K562 (cell line): ENCODE results near the gene GPR176. TPM values are rescaled to one million over a fixed set of nuclear protein-coding genes. Genes with fewer than 3 reads are reported as not detected.

Experiments
- ATAC-seq: fragments of 200-7000 bp; cut with Tn5 transposase; 3 replicates; pipeline ENCODE4 v1.9.1; 2020; ENCODE audit warnings: moderate library complexity
- BruUV-seq: library from RNA; stranded (reverse); fragments of 400-500 nt; replicated peaks from 2 replicates; lab custom pipeline; 2021; lab: Mats Ljungman, UMichigan
- CTCF ChIA-PET: fragments of 300-600 bp; formaldehyde crosslinking; extraction: SDS; loops from one replicate; lab custom pipeline; 2021; ENCODE audit warnings: low intra/inter-chr PET ratio; lab: Yijun Ruan, JAX
- POLR2A ChIA-PET: fragments of 300-600, 350-650 bp; sonication (Branson Sonifier 250); formaldehyde crosslinking; extraction: SDS; loops from one replicate; lab custom pipeline; 2021; ENCODE audit warnings: antibody characterized with exemption, inconsistent platforms; lab: Yijun Ruan, JAX
- DNase-seq, 4 experiments: peaks; one replicate each; pipeline versions ENCODE4 v3.0.0 to v3.0.0-alpha.2; 2011 to 2018; ENCODE audit warnings: low spot score in 3 of 4, mixed read lengths in 3 of 4; ENCODE audit errors: extremely low read depth in 1 of 4
- FAIRE-seq: peaks from 2 replicates; lab custom pipeline; 2011; peaks lifted over from hg19 to GRCh38; lab: Jason Lieb, UNC
- H2AFZ ChIP-seq: 2 replicates; pipeline ENCODE4 v1.6.0; 2011; ENCODE audit warnings: low read depth, low read length, control low read depth, inconsistent platforms
- H3K27ac ChIP-seq: fragments of 200-600 bp; 3 replicates; pipeline ENCODE4 v1.8.0; 2011; ENCODE audit warnings: low read depth, mild to moderate bottlenecking, control low read depth, inconsistent platforms, low read length, moderate library complexity, mixed read lengths; ENCODE audit errors: extremely low read depth
- H3K27me3 ChIP-seq, 2 experiments: fragments of 300-600 bp in 1 of 2; 2 replicates in 1 of 2; 3 replicates in 1 of 2; pipeline versions ENCODE4 v1.6.0 to v1.8.0; 2011; ENCODE audit warnings: inconsistent platforms in 2 of 2, low read length in 2 of 2, mild to moderate bottlenecking in 1 of 2, mixed read lengths in 1 of 2, moderate library complexity in 1 of 2; ENCODE audit not compliant: control insufficient read depth in 2 of 2, insufficient read depth in 2 of 2
- H3K36me3 ChIP-seq: fragments of 300-600 bp; 3 replicates; pipeline ENCODE4 v1.8.0; 2011; ENCODE audit warnings: mild to moderate bottlenecking, low read length, inconsistent platforms; ENCODE audit not compliant: control insufficient read depth, insufficient read depth
- H3K4me1 ChIP-seq, 2 experiments: fragments of 200-600 bp in 1 of 2; replicated peaks in 1 of 2; 2 replicates in 1 of 2; 3 replicates in 1 of 2; pipeline versions ENCODE4 v1.5.1 to v1.8.0; 2011; ENCODE audit warnings: inconsistent platforms in 2 of 2, low read length in 2 of 2, mild to moderate bottlenecking in 1 of 2, mixed read lengths in 1 of 2, moderate library complexity in 1 of 2; ENCODE audit not compliant: control insufficient read depth in 2 of 2, insufficient read depth in 2 of 2
- H3K4me2 ChIP-seq: 2 replicates; pipeline ENCODE4 v1.6.1; 2011; ENCODE audit warnings: low read length, control low read depth, inconsistent platforms, mixed read lengths; ENCODE audit not compliant: insufficient read depth
- H3K4me3 ChIP-seq: fragments of 200-600 bp; sonication (generic), shearing (Covaris generic); 2 replicates; pipeline ENCODE4 v1.5.1; 2016; ENCODE audit warnings: control low read depth, inconsistent platforms
- H3K79me2 ChIP-seq: fragments of 200-600 bp; 3 replicates; pipeline ENCODE4 v1.8.0; 2011; ENCODE audit warnings: low read length, inconsistent platforms; ENCODE audit not compliant: control insufficient read depth, insufficient read depth
- H3K9ac ChIP-seq, 2 experiments: 2 replicates each; pipeline versions ENCODE4 v1.6.0 to v1.6.1; 2011; ENCODE audit warnings: low read depth in 2 of 2, low read length in 2 of 2, control low read depth in 1 of 2, inconsistent platforms in 1 of 2, mild to moderate bottlenecking in 1 of 2, mixed read lengths in 1 of 2; ENCODE audit not compliant: insufficient read depth in 1 of 2
- H3K9me1 ChIP-seq: one replicate; pipeline ENCODE4 v1.6.0; 2011; ENCODE audit warnings: inconsistent platforms, mild to moderate bottlenecking, low read length, moderate library complexity; ENCODE audit not compliant: control insufficient read depth, insufficient read depth
- H3K9me3 ChIP-seq: replicated peaks from 2 replicates; pipeline ENCODE4 v1.5.1; 2011; ENCODE audit warnings: low read depth, low read length, inconsistent platforms; ENCODE audit not compliant: control insufficient read depth, insufficient read depth
- H4K20me1 ChIP-seq: replicated peaks from 2 replicates; pipeline ENCODE4 v1.6.1; 2011; ENCODE audit warnings: low read length, inconsistent platforms, mixed read lengths; ENCODE audit not compliant: control insufficient read depth, insufficient read depth
- MECOM ChIP-seq: fragments of 250-450 bp; sonication (Bioruptor Pico); IDR thresholded peaks from 2 replicates; pipeline ENCODE4 v1.8.0; 2022; ENCODE audit warnings: inconsistent platforms
- NFE2 ChIP-seq: IDR thresholded peaks from 2 replicates; pipeline ENCODE4 v1.6.1; 2014; ENCODE audit warnings: antibody characterized with exemption, low read depth
- NFXL1 ChIP-seq: fragments of 450-650 bp; formaldehyde crosslinking; IDR thresholded peaks from 2 replicates; pipeline ENCODE4 v1.4.0; 2021; ENCODE audit warnings: mild to moderate bottlenecking
- SMARCE1 ChIP-seq: fragments of 450-650 bp; IDR thresholded peaks from 2 replicates; pipeline ENCODE4 v1.7.1; 2016; ENCODE audit warnings: mild to moderate bottlenecking
- WGBS: fragments of 100-300 bp; shearing (Covaris generic); methylation state at CpG from one replicate; pipeline ENCODE4 v1.1.6; 2016; ENCODE audit warnings: low coverage, mixed read lengths; ENCODE audit not compliant: insufficient coverage; ENCODE audit errors: missing lambda C conversion rate; 5-methylcytosine and 5-hydroxymethylcytosine counted together
- in situ Hi-C: fragments of 300-500 bp; cut with MboI; formaldehyde crosslinking; loops from 4 replicates; pipeline ENCODE4 v1.15.0; 2018; ENCODE audit warnings: inconsistent platforms, mixed read lengths
- intact Hi-C: fragments of 100-400 bp; cut with micrococcal nuclease; formaldehyde crosslinking; loops from 2 replicates; pipeline ENCODE4 v1.14.2; 2022
- polyA plus RNA-seq, 8 experiments: library from polyadenylated mRNA; depleted of rRNA in 4 of 8; stranded (reverse) in 5 of 8; unstranded in 3 of 8; fragments of >200 nt; fragmentation: Nextera tagmentation in 2 of 8; fragmentation: Illumina TruSeq in 1 of 8; extraction: Ambion mirVana in 2 of 8; extraction: Trizol in 1 of 8; gene quantifications; 2 replicates each; pipeline versions ENCODE4 v1.2.1 to v1.2.3, GENCODE V29; 2011 to 2014; ENCODE audit warnings: inconsistent platforms in 1 of 8, missing spikeins in 1 of 8
- total RNA-seq, 7 experiments: library from RNA; depleted of rRNA in 6 of 7; stranded (reverse); fragments of >200 nt in 6 of 7; fragmentation: Illumina TruSeq in 2 of 7; extraction: Trizol in 2 of 7; gene quantifications; 2 replicates each; pipeline versions ENCODE4 v1.2.1 to v1.2.3, GENCODE V29; 2011 to 2021; ENCODE audit warnings: low replicate concordance in 1 of 7
- TF ChIP-seq, protein P1 (sequence below): fragments of 450-650 bp; IDR thresholded peaks from 2 replicates; pipeline ENCODE4 v1.6.1; 2018; ENCODE audit not compliant: partially characterized antibody
- TF ChIP-seq, protein P2 (sequence below): fragments of 450-650 bp; formaldehyde crosslinking; IDR thresholded peaks from 2 replicates; pipeline ENCODE4 v1.4.0; 2022; ENCODE audit warnings: mild to moderate bottlenecking, moderate library complexity
- TF ChIP-seq, protein P3 (sequence below): fragments of 450-650 bp; formaldehyde crosslinking; IDR thresholded peaks from 2 replicates; pipeline ENCODE4 v1.4.0; 2020; ENCODE audit warnings: mild to moderate bottlenecking
- TF ChIP-seq, protein P4 (sequence below): sonication (generic); formaldehyde crosslinking; IDR thresholded peaks from 2 replicates; pipeline ENCODE4 v1.8.0; 2023; ENCODE audit warnings: mild to moderate bottlenecking, missing genetic modification reagents
- TF ChIP-seq, protein P5 (sequence below), 3 experiments: IDR thresholded peaks in 2 of 3; conservative IDR thresholded peaks in 1 of 3; 2 replicates each; pipeline ENCODE4 v1.5.1; 2011 to 2012; ENCODE audit warnings: low read length in 3 of 3, mild to moderate bottlenecking in 3 of 3, control low read depth in 2 of 3, improper control_type of control experiment in 1 of 3, inconsistent platforms in 1 of 3, low read depth in 1 of 3, mixed read lengths in 1 of 3, moderate library complexity in 1 of 3; ENCODE audit not compliant: insufficient read depth in 2 of 3

The GPR176 gene
- total and polyA plus RNA-seq, 9 of the 15 experiments (the other 6 are each of a cell fraction or from before 2014, with no cell fraction given): 0.03 to 1.2 (median 0.76) TPM

DNA sequence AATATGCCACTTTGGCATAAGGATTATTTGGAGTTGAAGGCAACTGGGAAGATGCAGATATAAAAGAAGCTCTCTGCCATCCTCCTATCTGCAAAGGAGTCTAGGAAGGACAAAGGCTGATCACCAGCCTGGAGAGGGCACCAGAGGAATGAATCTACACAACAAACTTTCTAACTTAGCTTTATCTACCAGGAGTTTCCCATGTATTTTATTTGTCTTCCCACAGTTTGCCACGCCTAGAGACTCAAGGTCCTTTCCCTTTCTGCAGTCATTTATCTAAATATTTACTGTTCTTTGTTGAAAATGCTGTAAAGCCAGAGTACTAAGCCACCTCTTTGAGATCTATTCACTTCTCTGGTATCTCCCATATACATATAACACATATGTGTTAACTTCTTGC is 32.2 kb downstream of the GPR176 start:
- intact Hi-C loops: loop anchor here (5.0 kb wide), 1 partner anchor 39 kb away; no protein-coding TSS in a partner anchor
- CTCF ChIA-PET: no interaction called here
- Histone ChIP-seq H4K20me1 (no peaks in the 10 kb centered on the region), H2AFZ (no peak overlapping the region), H3K27me3 (no peaks in the 10 kb centered on the region), H3K9me1 (no peaks in the 10 kb centered on the region), H3K9ac (no peak overlapping the region), H3K4me3 (no peak overlapping the region), H3K4me1 (peaks cover 0 to 13% of the 10 kb centered on the region in 2 experiments; a peak in 3 of 5 replicates), H3K27ac (no peak overlapping the region), H3K36me3 (no peaks in the 10 kb centered on the region), H3K9me3 (no peaks in the 10 kb centered on the region), H3K79me2 (no peaks in the 10 kb centered on the region), H3K4me2 (no peak overlapping the region)
- 5% methylated on average over 1 of the region's 1 CpG for WGBS
- FAIRE-seq: no peak
- in situ Hi-C loops: no loop called here
- no TSS peak for BruUV-seq
- DNase-seq: peak in 1 of 4 experiments; percentile 12
- POLR2A ChIA-PET: interaction anchor here (0.6 to 1.3 kb wide), 5 partner anchors 8 to 1844 kb away, joined by 3 to 6 read pairs (median 3); no protein-coding TSS in a partner anchor
- peak; percentile 47; the same call in 2 of the 3 replicates for ATAC-seq
- TF ChIP-seq MECOM (CRISPR knock-in tag) (no peak), NFE2 (no peak), SMARCE1 (no peak), NFXL1 (CRISPR knock-in tag) (no peak)
- TF ChIP-seq, protein P1, sequence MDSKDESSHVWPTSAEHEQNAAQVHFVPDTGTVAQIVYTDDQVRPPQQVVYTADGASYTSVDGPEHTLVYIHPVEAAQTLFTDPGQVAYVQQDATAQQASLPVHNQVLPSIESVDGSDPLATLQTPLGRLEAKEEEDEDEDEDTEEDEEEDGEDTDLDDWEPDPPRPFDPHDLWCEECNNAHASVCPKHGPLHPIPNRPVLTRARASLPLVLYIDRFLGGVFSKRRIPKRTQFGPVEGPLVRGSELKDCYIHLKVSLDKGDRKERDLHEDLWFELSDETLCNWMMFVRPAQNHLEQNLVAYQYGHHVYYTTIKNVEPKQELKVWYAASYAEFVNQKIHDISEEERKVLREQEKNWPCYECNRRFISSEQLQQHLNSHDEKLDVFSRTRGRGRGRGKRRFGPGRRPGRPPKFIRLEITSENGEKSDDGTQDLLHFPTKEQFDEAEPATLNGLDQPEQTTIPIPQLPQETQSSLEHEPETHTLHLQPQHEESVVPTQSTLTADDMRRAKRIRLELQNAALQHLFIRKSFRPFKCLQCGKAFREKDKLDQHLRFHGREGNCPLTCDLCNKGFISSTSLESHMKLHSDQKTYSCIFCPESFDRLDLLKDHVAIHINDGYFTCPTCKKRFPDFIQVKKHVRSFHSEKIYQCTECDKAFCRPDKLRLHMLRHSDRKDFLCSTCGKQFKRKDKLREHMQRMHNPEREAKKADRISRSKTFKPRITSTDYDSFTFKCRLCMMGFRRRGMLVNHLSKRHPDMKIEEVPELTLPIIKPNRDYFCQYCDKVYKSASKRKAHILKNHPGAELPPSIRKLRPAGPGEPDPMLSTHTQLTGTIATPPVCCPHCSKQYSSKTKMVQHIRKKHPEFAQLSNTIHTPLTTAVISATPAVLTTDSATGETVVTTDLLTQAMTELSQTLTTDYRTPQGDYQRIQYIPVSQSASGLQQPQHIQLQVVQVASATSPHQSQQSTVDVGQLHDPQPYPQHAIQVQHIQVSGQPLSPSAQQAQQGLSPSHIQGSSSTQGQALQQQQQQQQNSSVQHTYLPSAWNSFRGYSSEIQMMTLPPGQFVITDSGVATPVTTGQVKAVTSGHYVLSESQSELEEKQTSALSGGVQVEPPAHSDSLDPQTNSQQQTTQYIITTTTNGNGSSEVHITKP: no peak
- TF ChIP-seq, protein P2, sequence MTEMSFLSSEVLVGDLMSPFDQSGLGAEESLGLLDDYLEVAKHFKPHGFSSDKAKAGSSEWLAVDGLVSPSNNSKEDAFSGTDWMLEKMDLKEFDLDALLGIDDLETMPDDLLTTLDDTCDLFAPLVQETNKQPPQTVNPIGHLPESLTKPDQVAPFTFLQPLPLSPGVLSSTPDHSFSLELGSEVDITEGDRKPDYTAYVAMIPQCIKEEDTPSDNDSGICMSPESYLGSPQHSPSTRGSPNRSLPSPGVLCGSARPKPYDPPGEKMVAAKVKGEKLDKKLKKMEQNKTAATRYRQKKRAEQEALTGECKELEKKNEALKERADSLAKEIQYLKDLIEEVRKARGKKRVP (CRISPR knock-in tag): no peak
- TF ChIP-seq, protein P3, sequence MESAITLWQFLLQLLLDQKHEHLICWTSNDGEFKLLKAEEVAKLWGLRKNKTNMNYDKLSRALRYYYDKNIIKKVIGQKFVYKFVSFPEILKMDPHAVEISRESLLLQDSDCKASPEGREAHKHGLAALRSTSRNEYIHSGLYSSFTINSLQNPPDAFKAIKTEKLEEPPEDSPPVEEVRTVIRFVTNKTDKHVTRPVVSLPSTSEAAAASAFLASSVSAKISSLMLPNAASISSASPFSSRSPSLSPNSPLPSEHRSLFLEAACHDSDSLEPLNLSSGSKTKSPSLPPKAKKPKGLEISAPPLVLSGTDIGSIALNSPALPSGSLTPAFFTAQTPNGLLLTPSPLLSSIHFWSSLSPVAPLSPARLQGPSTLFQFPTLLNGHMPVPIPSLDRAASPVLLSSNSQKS (CRISPR knock-in tag): no peak
- TF ChIP-seq, protein P4, sequence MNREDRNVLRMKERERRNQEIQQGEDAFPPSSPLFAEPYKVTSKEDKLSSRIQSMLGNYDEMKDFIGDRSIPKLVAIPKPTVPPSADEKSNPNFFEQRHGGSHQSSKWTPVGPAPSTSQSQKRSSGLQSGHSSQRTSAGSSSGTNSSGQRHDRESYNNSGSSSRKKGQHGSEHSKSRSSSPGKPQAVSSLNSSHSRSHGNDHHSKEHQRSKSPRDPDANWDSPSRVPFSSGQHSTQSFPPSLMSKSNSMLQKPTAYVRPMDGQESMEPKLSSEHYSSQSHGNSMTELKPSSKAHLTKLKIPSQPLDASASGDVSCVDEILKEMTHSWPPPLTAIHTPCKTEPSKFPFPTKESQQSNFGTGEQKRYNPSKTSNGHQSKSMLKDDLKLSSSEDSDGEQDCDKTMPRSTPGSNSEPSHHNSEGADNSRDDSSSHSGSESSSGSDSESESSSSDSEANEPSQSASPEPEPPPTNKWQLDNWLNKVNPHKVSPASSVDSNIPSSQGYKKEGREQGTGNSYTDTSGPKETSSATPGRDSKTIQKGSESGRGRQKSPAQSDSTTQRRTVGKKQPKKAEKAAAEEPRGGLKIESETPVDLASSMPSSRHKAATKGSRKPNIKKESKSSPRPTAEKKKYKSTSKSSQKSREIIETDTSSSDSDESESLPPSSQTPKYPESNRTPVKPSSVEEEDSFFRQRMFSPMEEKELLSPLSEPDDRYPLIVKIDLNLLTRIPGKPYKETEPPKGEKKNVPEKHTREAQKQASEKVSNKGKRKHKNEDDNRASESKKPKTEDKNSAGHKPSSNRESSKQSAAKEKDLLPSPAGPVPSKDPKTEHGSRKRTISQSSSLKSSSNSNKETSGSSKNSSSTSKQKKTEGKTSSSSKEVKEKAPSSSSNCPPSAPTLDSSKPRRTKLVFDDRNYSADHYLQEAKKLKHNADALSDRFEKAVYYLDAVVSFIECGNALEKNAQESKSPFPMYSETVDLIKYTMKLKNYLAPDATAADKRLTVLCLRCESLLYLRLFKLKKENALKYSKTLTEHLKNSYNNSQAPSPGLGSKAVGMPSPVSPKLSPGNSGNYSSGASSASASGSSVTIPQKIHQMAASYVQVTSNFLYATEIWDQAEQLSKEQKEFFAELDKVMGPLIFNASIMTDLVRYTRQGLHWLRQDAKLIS (CRISPR knock-in tag): no peak
- TF ChIP-seq, protein P5, sequence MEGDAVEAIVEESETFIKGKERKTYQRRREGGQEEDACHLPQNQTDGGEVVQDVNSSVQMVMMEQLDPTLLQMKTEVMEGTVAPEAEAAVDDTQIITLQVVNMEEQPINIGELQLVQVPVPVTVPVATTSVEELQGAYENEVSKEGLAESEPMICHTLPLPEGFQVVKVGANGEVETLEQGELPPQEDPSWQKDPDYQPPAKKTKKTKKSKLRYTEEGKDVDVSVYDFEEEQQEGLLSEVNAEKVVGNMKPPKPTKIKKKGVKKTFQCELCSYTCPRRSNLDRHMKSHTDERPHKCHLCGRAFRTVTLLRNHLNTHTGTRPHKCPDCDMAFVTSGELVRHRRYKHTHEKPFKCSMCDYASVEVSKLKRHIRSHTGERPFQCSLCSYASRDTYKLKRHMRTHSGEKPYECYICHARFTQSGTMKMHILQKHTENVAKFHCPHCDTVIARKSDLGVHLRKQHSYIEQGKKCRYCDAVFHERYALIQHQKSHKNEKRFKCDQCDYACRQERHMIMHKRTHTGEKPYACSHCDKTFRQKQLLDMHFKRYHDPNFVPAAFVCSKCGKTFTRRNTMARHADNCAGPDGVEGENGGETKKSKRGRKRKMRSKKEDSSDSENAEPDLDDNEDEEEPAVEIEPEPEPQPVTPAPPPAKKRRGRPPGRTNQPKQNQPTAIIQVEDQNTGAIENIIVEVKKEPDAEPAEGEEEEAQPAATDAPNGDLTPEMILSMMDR (IDR thresholded peaks at IDR 0.05 in 2 of 3, conservative IDR thresholded peaks at IDR 0.05 in 1 of 3; ENCODE audit: insufficient read depth in 2 of 3, low read depth in 1 of 3, low read length in 3 of 3): peak in 2 of 3 experiments; percentile 22 to 49; a peak in 3 of 6 replicates
